ENCODE results near the gene ADAMTS14.

Gene ADAMTS14

GRCh38 chr10:70678757-70679489 is 6.6 kb downstream of the ADAMTS14 start:
- TF ChIP-seq TCF12 (IDR thresholded peaks at IDR 0.05; ENCODE audit: low read depth) (no peak), EGR1 (IDR thresholded peaks at IDR 0.05) (no peak), CREB1 (IDR thresholded peaks at IDR 0.05; ENCODE audit: low read depth) (no peak), TAF1 (IDR thresholded peaks at IDR 0.05; ENCODE audit: low read depth) (no peak)

GRCh38 chr10:70679498-70679897 is 7.2 kb downstream of the ADAMTS14 start:
- no peak for TF ChIP-seq YY1 (IDR thresholded peaks at IDR 0.05; ENCODE audit: low read depth)
- no peak for TF ChIP-seq USF1 (IDR thresholded peaks at IDR 0.05)
- TF ChIP-seq REST (IDR thresholded peaks at IDR 0.05; ENCODE audit: low read depth) = no peak

- TF ChIP-seq REST (IDR thresholded peaks at IDR 0.05; ENCODE audit: low read depth) (no peak), YY1 (IDR thresholded peaks at IDR 0.05; ENCODE audit: low read depth) (no peak)
Observed at GRCh38 chr10:70680899-70681730, 8.8 kb downstream of the ADAMTS14 start.

GRCh38 chr10:70681731-70682005 is 9.4 kb downstream of the ADAMTS14 start:
- TF ChIP-seq YY1 (IDR thresholded peaks at IDR 0.05; ENCODE audit: low read depth) (no peak), CEBPB (IDR thresholded peaks at IDR 0.05) (no peak), NFIC (IDR thresholded peaks at IDR 0.05) (no peak), USF1 (IDR thresholded peaks at IDR 0.05) (no peak), EP300 (IDR thresholded peaks at IDR 0.05; ENCODE audit: borderline replicate concordance) (no peak), ZBTB7A (IDR thresholded peaks at IDR 0.05; ENCODE audit: low read depth) (no peak), TEAD4 (IDR thresholded peaks at IDR 0.05) (no peak), MAX (IDR thresholded peaks at IDR 0.05) (no peak), REST (IDR thresholded peaks at IDR 0.05; ENCODE audit: low read depth) (no peak), CREB1 (IDR thresholded peaks at IDR 0.05; ENCODE audit: low read depth) (no peak), RAD21 (IDR thresholded peaks at IDR 0.05; ENCODE audit: low read depth) (no peak), TCF12 (IDR thresholded peaks at IDR 0.05; ENCODE audit: low read depth) (no peak)

GRCh38 chr10:70682920-70683600 is 10.8 kb downstream of the ADAMTS14 start:
- TF ChIP-seq USF1 (IDR thresholded peaks at IDR 0.05) = no peak
- TF ChIP-seq TEAD4 (IDR thresholded peaks at IDR 0.05) = no peak
- no peak for TF ChIP-seq FOXM1 (IDR thresholded peaks at IDR 0.05; ENCODE audit: borderline replicate concordance, low read depth)
- no peak for TF ChIP-seq TCF12 (IDR thresholded peaks at IDR 0.05; ENCODE audit: low read depth)
- TF ChIP-seq EGR1 (IDR thresholded peaks at IDR 0.05) = no peak
- no peak for TF ChIP-seq YY1 (IDR thresholded peaks at IDR 0.05; ENCODE audit: low read depth)
- TF ChIP-seq MAX (IDR thresholded peaks at IDR 0.05) = no peak
- TF ChIP-seq CREB1 (IDR thresholded peaks at IDR 0.05; ENCODE audit: low read depth) = no peak
- TF ChIP-seq REST (IDR thresholded peaks at IDR 0.05; ENCODE audit: low read depth) = no peak
- no peak for TF ChIP-seq TAF1 (IDR thresholded peaks at IDR 0.05; ENCODE audit: low read depth)
- TF ChIP-seq ZBTB7A (IDR thresholded peaks at IDR 0.05; ENCODE audit: low read depth) = no peak
- no peak for TF ChIP-seq NFIC (IDR thresholded peaks at IDR 0.05)
- no peak for TF ChIP-seq EP300 (IDR thresholded peaks at IDR 0.05; ENCODE audit: borderline replicate concordance)
- TF ChIP-seq CEBPB (IDR thresholded peaks at IDR 0.05) = no peak
- no peak for TF ChIP-seq RAD21 (IDR thresholded peaks at IDR 0.05; ENCODE audit: low read depth)

Data from Ishikawa (cell line).